ENCODE measurements around the gene LYSMD3. TPM values are rescaled to one million over a fixed set of nuclear protein-coding genes. Genes with fewer than 3 reads are reported as not detected.

Gene LYSMD3
- polyA plus RNA-seq, 1 donor (not counting 4 experiments of a cell fraction or from before 2014, with no cell fraction given), result 18.9 TPM

- Histone ChIP-seq H3K9me1 (ENCODE audit: control insufficient read depth, extremely low read depth, insufficient read depth, low read length) (no peaks in the 10 kb centered on the region), H3K79me2 (ENCODE audit: control insufficient read depth, insufficient read depth, low read length) (no peaks in the 10 kb centered on the region), H2AFZ (ENCODE audit: control insufficient read depth, low read length) (peak within 1 kb of the TSS; percentile 56), H3K36me3 (ENCODE audit: control insufficient read depth in 2 of 2, extremely low read depth in 1 of 2, insufficient read depth in 2 of 2, low read length in 2 of 2) (no peaks in the 10 kb centered on the region), H3K9me3 (ENCODE audit: control insufficient read depth, low read depth, low read length) (no peaks in the 10 kb centered on the region), H4K20me1 (ENCODE audit: control insufficient read depth, extremely low read depth, insufficient read depth, low read length) (no peaks in the 10 kb centered on the region), H3K4me3 (ENCODE audit: control insufficient read depth in 2 of 3, extremely low read depth in 1 of 3, insufficient read depth in 2 of 3, low read depth in 1 of 3, low read length in 3 of 3) (peak within 1 kb of the TSS; percentile 21 to 57 (median 46)), H3K27ac (ENCODE audit: control insufficient read depth, insufficient read depth, low read length) (no peak within 1 kb of the TSS), H3K4me2 (ENCODE audit: control insufficient read depth, extremely low read depth, insufficient read depth, low read depth, low read length) (peak within 1 kb of the TSS; percentile 59), H3K4me1 (ENCODE audit: control insufficient read depth, extremely low read depth, insufficient read depth, low read length) (peaks cover 2% of the 10 kb centered on the region), H3K9ac (ENCODE audit: control insufficient read depth, extremely low read depth, insufficient read depth, low read length) (no peak within 1 kb of the TSS), H3K27me3 (ENCODE audit: control insufficient read depth, extremely low read depth, insufficient read depth, low read length) (peaks cover 36% of the 10 kb centered on the region)
- FAIRE-seq (no peak), DNase-seq (ENCODE audit: low read depth, low spot score) (no peak)
- no peak for TF ChIP-seq CTCF (optimal IDR thresholded peaks at IDR 0.05 in 1 of 3, IDR thresholded peaks at IDR 0.05 in 1 of 3, conservative IDR thresholded peaks at IDR 0.05 in 1 of 3; ENCODE audit: extremely low read depth in 1 of 3, insufficient read depth in 2 of 3, low read length in 3 of 3)
- TF ChIP-seq EZH2 (IDR thresholded peaks at IDR 0.05; ENCODE audit: low read length), result peak; percentile 73
- dilution Hi-C loops (cut with MboI; ENCODE audit: extremely low pct_ligation_motif_present, low sequenced_read_pairs), result no loop called here
These were observed 29.2 kb upstream of the LYSMD3 start, which contains the start of gene ADGRV1 for GRCh38 chr5:90558344-90559192. Gene ADGRV1, plus strand, starts transcription at chr5:90558797. Its CDS starts 99 bp downstream, at chr5:90558896.

- peak overlapping the region in 2 of 3 experiments; percentile 46 to 57 for H3K4me3 ChIP-seq (ENCODE audit: control insufficient read depth in 2 of 3, extremely low read depth in 1 of 3, insufficient read depth in 2 of 3, low read depth in 1 of 3, low read length in 3 of 3)
- no peaks in the 10 kb centered on the region for H3K79me2 ChIP-seq (ENCODE audit: control insufficient read depth, insufficient read depth, low read length)
- H3K4me1 ChIP-seq (ENCODE audit: control insufficient read depth, extremely low read depth, insufficient read depth, low read length), result peaks cover 2% of the 10 kb centered on the region
- H3K9me1 ChIP-seq (ENCODE audit: control insufficient read depth, extremely low read depth, insufficient read depth, low read length), result no peaks in the 10 kb centered on the region
- FAIRE-seq (no peak), DNase-seq (ENCODE audit: low read depth, low spot score) (no peak)
- TF ChIP-seq CTCF (optimal IDR thresholded peaks at IDR 0.05 in 1 of 3, IDR thresholded peaks at IDR 0.05 in 1 of 3, conservative IDR thresholded peaks at IDR 0.05 in 1 of 3; ENCODE audit: extremely low read depth in 1 of 3, insufficient read depth in 2 of 3, low read length in 3 of 3), result no peak
- TF ChIP-seq EZH2 (IDR thresholded peaks at IDR 0.05; ENCODE audit: low read length), result no peak
- H3K27ac ChIP-seq (ENCODE audit: control insufficient read depth, insufficient read depth, low read length), result no peak overlapping the region
- dilution Hi-C loops (cut with MboI; ENCODE audit: extremely low pct_ligation_motif_present, low sequenced_read_pairs), result no loop called here
- no peaks in the 10 kb centered on the region for H3K9me3 ChIP-seq (ENCODE audit: control insufficient read depth, low read depth, low read length)
- peaks cover 36% of the 10 kb centered on the region for H3K27me3 ChIP-seq (ENCODE audit: control insufficient read depth, extremely low read depth, insufficient read depth, low read length)
- no peaks in the 10 kb centered on the region for H3K36me3 ChIP-seq (ENCODE audit: control insufficient read depth in 2 of 2, extremely low read depth in 1 of 2, insufficient read depth in 2 of 2, low read length in 2 of 2)
- peak overlapping the region; percentile 59 for H3K4me2 ChIP-seq (ENCODE audit: control insufficient read depth, extremely low read depth, insufficient read depth, low read depth, low read length)
- H2AFZ ChIP-seq (ENCODE audit: control insufficient read depth, low read length), result no peak overlapping the region
- no peak overlapping the region for H3K9ac ChIP-seq (ENCODE audit: control insufficient read depth, extremely low read depth, insufficient read depth, low read length)
- no peaks in the 10 kb centered on the region for H4K20me1 ChIP-seq (ENCODE audit: control insufficient read depth, extremely low read depth, insufficient read depth, low read length)
These were observed 28.5 kb upstream of the LYSMD3 start for GRCh38 chr5:90557871-90558270.
